AG09319 (cell line): ENCODE data around the gene PTPRM.

ENCODE experiments used
- DNase-seq: peaks from one replicate; pipeline ENCODE4 v3.0.0-alpha.2; 2010; ENCODE audit warnings: low read depth; ENCODE audit errors: extremely low read depth
- TF ChIP-seq, protein P1 (sequence below): IDR thresholded peaks from 2 replicates; pipeline ENCODE4 v1.5.1; 2011; ENCODE audit warnings: low read depth, mild to moderate bottlenecking, inconsistent platforms, low read length, moderate library complexity

Gene PTPRM

DNA sequence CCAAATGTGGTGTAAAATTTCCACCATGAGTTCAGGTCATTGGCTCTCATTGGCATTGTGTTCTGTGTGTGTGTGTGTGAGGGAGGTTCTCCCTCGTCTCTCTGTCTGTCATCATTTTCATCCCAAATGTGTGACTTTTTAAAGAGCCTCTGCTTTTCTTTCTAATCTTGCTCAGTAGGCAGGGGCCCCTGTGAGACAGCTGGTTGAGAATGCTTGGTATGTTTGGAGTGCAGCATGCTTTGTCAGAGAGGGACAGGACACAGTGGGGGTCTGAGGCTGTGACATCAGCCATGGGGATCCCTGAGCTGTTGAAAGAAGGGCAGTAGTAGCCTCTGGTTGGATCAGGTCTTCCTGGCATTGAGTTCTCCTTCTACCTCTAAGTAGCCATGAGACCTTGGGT lies 10.6 kb downstream of the PTPRM start:
- TF ChIP-seq, protein P1, sequence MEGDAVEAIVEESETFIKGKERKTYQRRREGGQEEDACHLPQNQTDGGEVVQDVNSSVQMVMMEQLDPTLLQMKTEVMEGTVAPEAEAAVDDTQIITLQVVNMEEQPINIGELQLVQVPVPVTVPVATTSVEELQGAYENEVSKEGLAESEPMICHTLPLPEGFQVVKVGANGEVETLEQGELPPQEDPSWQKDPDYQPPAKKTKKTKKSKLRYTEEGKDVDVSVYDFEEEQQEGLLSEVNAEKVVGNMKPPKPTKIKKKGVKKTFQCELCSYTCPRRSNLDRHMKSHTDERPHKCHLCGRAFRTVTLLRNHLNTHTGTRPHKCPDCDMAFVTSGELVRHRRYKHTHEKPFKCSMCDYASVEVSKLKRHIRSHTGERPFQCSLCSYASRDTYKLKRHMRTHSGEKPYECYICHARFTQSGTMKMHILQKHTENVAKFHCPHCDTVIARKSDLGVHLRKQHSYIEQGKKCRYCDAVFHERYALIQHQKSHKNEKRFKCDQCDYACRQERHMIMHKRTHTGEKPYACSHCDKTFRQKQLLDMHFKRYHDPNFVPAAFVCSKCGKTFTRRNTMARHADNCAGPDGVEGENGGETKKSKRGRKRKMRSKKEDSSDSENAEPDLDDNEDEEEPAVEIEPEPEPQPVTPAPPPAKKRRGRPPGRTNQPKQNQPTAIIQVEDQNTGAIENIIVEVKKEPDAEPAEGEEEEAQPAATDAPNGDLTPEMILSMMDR: no peak
- DNase-seq: no peak

DNA sequence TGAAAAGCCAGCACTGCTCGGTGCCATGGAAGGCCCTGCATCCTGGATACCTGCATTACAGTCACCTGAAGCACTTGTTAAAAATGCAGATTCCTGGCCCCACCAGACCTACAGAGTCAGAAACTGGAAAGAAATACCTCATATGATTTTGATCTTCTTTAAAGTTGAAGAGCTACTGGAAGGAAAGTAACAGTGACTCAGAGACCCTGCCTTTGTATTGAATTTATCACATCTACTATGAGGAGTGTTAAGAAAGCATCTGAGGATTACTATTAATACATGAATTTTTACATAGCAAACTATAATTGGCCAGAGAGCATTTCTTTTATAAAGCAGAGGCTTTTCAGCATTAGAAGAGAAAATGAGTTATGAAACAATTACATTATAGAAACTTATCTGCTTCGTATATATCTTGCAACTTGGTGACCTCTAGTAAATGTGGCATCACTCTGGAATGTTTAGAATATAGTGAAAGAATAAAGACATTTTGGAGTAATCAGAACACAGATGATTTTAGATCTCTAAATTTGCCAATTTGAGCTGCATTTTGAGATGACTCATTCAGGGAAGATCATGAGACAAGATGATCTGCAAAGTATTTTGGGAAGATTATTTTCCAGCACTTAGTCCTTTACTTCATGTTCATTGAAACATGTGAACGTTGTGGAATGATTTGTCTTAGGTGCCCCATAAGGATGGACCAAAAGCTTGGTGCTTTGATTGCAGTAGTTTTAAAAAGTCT lies 12.2 kb downstream of the PTPRM start:
- DNase-seq: no peak
- TF ChIP-seq, protein P1: no peak

DNA sequence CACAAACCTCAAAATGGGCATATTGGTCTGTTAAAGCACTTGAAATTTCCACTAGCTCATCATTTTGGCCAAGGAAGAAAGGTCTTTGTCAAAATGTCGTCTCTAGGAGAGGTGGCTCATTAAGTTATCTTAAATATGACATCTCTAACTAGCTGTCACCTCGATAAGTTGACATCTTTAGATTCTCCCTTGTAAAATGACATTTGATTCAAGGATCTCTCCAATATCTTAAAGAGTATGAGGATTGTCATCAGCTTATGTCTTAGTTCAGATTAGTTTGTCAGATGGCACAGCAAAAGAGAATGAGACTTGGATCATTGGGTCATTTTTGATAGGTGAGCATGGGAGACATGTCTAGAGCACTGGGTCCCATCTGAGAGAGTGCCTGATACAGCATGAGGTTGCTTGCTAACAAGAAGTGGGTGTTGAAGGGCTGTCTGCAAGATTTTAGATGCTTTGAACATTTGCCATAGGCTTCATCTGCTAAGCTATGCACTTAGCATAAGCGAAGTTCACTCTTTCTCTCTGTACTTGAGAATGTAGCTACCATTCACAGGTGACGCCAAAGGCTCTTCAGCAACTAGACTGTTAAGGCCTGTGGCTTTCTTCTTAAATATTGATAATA lies 12.9 kb downstream of the PTPRM start:
- TF ChIP-seq, protein P1: no peak
- no peak for DNase-seq

DNA sequence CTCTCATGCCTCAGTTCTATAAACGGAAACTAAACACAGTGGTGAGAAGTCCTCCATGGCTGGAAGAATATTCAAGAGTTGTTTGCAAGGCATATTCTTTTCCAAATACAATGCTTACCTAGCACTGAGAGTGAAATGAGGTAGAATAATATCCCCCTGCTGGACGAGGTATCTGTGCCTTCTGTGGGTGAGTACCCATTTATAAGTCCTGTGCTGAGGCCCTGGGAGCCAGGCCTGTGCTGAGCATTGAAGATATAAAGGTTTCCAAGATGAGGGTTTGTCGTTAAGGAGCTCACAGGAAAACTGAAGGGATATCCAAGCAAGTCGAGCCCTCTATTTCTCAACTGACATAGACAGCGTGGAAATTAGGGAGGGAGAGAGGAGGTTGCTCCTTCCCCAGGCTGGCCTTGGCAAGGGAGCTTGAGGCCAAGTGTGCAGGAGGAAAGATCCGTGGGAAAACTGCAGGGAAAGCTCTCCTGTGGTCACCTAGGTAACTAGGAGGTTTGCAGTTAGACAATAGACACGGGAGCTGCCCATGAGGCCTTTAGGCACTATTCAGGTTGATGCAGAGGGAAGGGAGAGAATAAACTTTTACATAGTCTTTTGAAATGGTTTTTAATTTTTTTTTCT lies 17.6 kb downstream of the PTPRM start:
- TF ChIP-seq, protein P1: no peak
- no peak for DNase-seq

DNA sequence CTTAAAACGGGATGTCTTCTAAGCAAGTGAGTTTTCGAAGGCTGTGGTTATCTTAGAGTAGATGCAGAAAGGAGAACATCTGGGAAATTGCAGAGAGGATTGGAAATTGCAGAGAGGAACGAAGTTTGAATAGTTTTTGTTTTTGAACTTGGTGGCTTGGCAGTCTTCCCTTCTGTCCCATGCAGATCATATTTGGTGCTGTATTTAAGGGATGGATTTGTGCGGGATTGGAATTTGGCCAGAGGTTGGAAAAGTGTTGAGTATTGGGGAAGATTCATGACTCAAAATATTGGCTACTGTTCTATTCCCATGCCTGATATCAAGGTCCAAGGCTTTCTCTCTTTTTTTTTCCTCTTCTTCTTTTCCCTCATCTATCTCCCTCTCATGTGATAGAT lies 18.2 kb downstream of the PTPRM start:
- DNase-seq: no peak
- TF ChIP-seq, protein P1: no peak

DNA sequence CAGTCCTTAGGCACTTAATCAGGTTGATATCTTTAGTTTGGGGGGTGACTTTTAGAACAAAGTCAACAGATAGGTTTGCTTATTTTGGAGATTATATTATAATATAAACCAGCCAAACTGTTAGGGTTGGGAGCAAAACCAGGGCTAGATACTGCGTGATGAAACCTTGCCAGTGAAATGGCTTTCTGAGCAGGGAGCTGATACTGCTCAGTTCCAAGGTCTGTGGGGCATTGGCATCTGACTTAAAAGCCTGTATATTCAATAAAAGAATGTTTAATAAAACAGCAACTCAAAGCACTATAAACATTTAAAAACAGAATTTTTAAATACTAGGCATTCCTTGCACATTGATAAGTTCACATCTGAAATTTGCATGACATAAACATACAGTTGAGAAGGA lies 19.3 kb downstream of the PTPRM start:
- no peak for DNase-seq
- TF ChIP-seq, protein P1: no peak

DNA sequence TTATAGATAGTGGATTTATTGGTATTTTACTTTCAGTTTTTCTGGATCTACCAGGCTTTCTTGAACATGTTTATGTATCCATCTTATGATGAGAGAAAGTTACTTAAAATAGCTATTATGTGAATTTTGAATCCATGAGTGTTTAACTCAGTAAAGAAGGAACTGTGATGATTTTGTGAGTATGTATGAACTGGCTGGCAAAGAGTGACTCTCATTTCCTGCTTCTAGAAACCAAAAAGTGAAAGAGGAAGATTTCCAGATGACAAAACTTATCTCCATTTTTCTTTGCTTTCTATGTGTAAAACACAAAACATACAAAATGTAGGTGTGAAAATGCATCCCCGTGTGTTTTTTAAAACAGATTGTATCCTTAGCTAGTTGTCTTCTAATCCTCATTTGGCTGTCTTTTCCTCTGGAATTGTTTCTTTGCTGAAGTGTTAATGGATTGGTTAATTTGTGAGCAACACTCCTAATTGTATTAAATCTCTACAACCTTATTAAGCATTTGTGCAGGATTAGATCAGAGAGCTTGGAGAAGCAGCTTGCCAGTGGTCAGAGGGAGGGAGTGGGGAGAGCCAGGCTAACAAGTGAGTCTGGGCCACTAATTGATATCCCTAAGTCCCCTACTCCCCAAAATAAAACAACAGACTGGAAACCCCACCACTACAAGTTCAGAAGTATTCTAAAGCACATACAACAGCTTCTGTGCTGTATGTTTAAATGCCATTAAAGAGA lies 23.9 kb downstream of the PTPRM start:
- TF ChIP-seq, protein P1: no peak
- DNase-seq: no peak
